ENCODE results near the gene BCL7C. TPM values are rescaled to one million over a fixed set of nuclear protein-coding genes. Genes with fewer than 3 reads are reported as not detected.

Gene BCL7C
- total RNA-seq, 1 experiment from 2014 or later, result 28.2 TPM

DNA sequence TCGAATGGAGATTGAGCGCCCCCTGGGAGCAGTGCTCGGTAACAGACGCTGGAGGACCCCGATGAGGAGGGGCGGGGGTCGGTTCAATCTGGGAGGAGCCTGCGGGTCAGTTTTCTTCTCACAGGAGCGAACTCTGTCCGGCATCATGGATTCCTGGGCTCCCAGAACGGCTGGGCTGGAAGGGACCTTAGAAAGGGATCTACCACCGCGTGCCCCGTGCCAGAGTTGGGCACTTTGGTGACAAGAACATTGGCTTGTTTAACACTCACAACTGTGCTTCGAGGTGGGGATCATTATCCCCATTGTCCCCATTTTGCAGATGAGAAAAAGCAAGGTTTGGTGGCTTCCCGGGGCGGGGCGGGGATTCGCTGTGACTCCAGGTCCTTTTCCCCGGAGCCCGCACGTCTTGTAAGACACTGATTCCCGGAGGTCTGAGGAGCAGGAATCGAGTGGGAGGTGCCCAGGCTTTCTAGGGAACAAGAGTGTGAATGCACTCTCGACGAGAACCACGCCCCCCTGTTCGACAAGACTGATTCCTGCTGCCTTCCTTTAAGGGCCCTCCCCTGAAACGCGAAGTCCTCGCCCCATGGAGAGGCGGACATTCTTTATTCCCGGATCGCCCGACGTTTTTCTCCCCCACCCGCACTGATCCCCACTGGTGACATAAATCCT, 28.0 kb upstream of the BCL7C start:
- intact Hi-C loops (cut with micrococcal nuclease; ENCODE audit: unreplicated experiment), result loop anchor here (1.0 to 5.0 kb wide), 4 partner anchors 46 to 175 kb away; partner anchors contain the start of gene PHKG2
- Histone ChIP-seq H3K36me3 (ENCODE audit: insufficient read depth, low read length, poor library complexity, severe bottlenecking) (no peaks in the 10 kb centered on the region), H3K4me3 (ENCODE audit: low read depth, low read length, poor library complexity, severe bottlenecking) (peak overlapping the region; percentile 64), H3K27me3 (replicated peaks; ENCODE audit: insufficient read depth, low read depth, low read length, poor library complexity) (no peaks in the 10 kb centered on the region), H3K27ac (ENCODE audit: low read depth, low read length, poor library complexity, severe bottlenecking) (peak overlapping the region; percentile 72), H3K9me3 (ENCODE audit: low read depth, low read length, poor library complexity, severe bottlenecking) (no peaks in the 10 kb centered on the region), H3K4me1 (ENCODE audit: insufficient read depth, low read length, poor library complexity, severe bottlenecking) (peaks cover 9% of the 10 kb centered on the region)
- POLR2A ChIA-PET (ENCODE audit: low non-redundant PET), result no interaction called here
- TF ChIP-seq EZH2 (IDR thresholded peaks at IDR 0.05; ENCODE audit: borderline replicate concordance, low read depth, low read length, poor library complexity, severe bottlenecking), result no peak
- peak; percentile 94 for TF ChIP-seq CTCF (conservative IDR thresholded peaks at IDR 0.05; ENCODE audit: low read depth, low read length)
- CTCF ChIA-PET, result interaction anchor here (0.7 kb wide), 1 partner anchor 77 kb away, joined by 3 read pairs; no protein-coding TSS in a partner anchor
- BruUV-seq (replicated peaks), result no TSS peak
- DNase-seq (ENCODE audit: low spot score), result peak; percentile 95

DNA sequence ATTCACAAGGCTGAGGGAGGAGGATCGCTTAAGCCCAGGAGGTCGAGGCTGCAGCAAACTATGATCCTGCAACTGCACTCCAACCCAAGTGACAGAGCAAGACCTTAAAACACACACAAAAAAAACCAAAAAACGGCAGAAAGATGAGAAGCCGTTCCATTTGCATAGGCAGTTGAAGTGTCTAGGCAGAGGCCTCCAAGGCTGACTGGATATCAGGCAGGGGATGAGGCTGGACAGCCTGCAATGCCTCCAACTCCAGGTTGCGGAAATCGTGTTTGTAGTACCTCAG, 27.5 kb upstream of the BCL7C start:
- Histone ChIP-seq H3K36me3 (ENCODE audit: insufficient read depth, low read length, poor library complexity, severe bottlenecking) (no peaks in the 10 kb centered on the region), H3K27ac (ENCODE audit: low read depth, low read length, poor library complexity, severe bottlenecking) (no peak overlapping the region), H3K27me3 (replicated peaks; ENCODE audit: insufficient read depth, low read depth, low read length, poor library complexity) (no peaks in the 10 kb centered on the region), H3K9me3 (ENCODE audit: low read depth, low read length, poor library complexity, severe bottlenecking) (no peaks in the 10 kb centered on the region), H3K4me1 (ENCODE audit: insufficient read depth, low read length, poor library complexity, severe bottlenecking) (peaks cover 9% of the 10 kb centered on the region), H3K4me3 (ENCODE audit: low read depth, low read length, poor library complexity, severe bottlenecking) (peak overlapping the region; percentile 64)
- no peak for DNase-seq (ENCODE audit: low spot score)
- POLR2A ChIA-PET (ENCODE audit: low non-redundant PET), result no interaction called here
- no peak for TF ChIP-seq EZH2 (IDR thresholded peaks at IDR 0.05; ENCODE audit: borderline replicate concordance, low read depth, low read length, poor library complexity, severe bottlenecking)
- TF ChIP-seq CTCF (conservative IDR thresholded peaks at IDR 0.05; ENCODE audit: low read depth, low read length), result no peak
- CTCF ChIA-PET, result interaction anchor here (1.7 kb wide), 1 partner anchor 77 kb away, joined by 6 read pairs; no protein-coding TSS in a partner anchor
- intact Hi-C loops (cut with micrococcal nuclease; ENCODE audit: unreplicated experiment), result loop anchor here (1.0 to 5.0 kb wide), 3 partner anchors 77 to 174 kb away; partner anchors contain the start of gene PHKG2
- BruUV-seq (replicated peaks), result no TSS peak

DNA sequence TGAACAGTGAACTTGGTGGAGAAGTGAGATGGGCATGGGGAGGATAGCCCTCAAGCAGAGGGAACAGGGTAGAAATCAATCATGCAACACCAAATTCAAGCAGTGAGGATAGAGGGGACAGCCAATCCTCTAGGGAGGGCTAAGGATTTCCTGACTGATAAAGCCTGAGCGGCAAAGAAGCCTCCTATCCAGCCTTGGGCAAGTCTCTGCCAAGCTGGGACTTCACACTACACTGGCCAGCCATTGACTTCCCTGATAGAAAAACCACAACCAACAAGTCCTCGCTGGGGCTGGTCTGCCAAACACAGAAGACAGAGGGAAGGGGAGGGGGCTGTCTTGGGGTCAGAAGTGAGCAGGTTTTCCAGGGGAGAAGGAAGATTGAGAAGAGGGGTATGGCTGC, 27.0 kb upstream of the BCL7C start:
- H3K27ac ChIP-seq (ENCODE audit: low read depth, low read length, poor library complexity, severe bottlenecking), result no peak overlapping the region
- H3K4me3 ChIP-seq (ENCODE audit: low read depth, low read length, poor library complexity, severe bottlenecking), result no peak overlapping the region
- ChIA-PET POLR2A (ENCODE audit: low non-redundant PET) (no interaction called here), CTCF (interaction anchor here (1.7 kb wide), 1 partner anchor 76 kb away, joined by 6 read pairs; no protein-coding TSS in a partner anchor)
- H3K36me3 ChIP-seq (ENCODE audit: insufficient read depth, low read length, poor library complexity, severe bottlenecking), result no peaks in the 10 kb centered on the region
- DNase-seq (ENCODE audit: low spot score), result no peak
- peaks cover 9% of the 10 kb centered on the region for H3K4me1 ChIP-seq (ENCODE audit: insufficient read depth, low read length, poor library complexity, severe bottlenecking)
- no TSS peak for BruUV-seq (replicated peaks)
- TF ChIP-seq CTCF (conservative IDR thresholded peaks at IDR 0.05; ENCODE audit: low read depth, low read length), result no peak
- TF ChIP-seq EZH2 (IDR thresholded peaks at IDR 0.05; ENCODE audit: borderline replicate concordance, low read depth, low read length, poor library complexity, severe bottlenecking), result no peak
- no peaks in the 10 kb centered on the region for H3K27me3 ChIP-seq (replicated peaks; ENCODE audit: insufficient read depth, low read depth, low read length, poor library complexity)
- H3K9me3 ChIP-seq (ENCODE audit: low read depth, low read length, poor library complexity, severe bottlenecking), result no peaks in the 10 kb centered on the region
- intact Hi-C loops (cut with micrococcal nuclease; ENCODE audit: unreplicated experiment), result loop anchor here (1.0 to 5.0 kb wide), 3 partner anchors 77 to 174 kb away; partner anchors contain the start of gene PHKG2
